HG02938 (cell line): ENCODE measurements around the gene HMGN5.
A peak's percentile ranks its signal among the peaks of the same experiment; 100 is the strongest.

ENCODE experiments used
- ATAC-seq: cut with Tn5 transposase; IDR thresholded peaks from one replicate; pipeline ENCODE4 v1.9.1; 2021; ENCODE audit warnings: mild to moderate bottlenecking, moderate library complexity; ENCODE audit not compliant: unreplicated experiment

Gene HMGN5, protein sequence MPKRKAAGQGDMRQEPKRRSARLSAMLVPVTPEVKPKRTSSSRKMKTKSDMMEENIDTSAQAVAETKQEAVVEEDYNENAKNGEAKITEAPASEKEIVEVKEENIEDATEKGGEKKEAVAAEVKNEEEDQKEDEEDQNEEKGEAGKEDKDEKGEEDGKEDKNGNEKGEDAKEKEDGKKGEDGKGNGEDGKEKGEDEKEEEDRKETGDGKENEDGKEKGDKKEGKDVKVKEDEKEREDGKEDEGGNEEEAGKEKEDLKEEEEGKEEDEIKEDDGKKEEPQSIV

DNA sequence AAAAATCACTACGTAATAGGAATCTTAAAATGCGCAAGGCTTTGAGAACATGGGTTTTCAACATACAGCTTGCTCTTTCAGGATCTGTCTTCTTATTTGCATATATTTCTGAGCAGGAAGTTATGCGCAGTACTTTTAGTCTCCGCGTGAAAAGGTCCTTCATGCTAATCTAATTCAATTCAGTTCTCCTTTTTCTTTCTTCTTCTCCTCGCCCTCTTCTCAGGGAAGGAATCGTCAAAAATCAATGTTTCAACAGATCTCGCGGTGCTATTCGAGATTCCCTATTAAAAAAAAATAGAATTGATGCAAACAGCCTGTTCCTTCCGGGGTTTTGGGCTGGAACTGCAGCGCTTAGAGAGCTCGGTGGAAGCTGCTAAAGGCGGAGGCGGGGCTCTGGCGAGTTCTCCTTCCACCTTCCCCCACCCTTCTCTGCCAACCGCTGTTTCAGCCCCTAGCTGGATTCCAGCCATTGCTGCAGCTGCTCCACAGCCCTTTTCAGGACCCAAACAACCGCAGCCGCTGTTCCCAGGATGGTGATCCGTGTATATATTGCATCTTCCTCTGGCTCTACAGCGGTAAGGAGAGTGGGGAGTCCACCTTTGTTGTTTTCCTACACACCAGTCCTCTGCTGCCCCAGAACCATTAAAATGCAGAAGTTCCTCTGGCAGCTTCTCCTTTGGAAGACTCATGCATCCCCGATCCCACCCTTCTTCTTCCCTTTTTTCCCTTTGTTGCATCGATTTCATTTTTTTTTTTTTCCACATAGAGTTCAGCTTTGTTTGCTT, at the start of gene HMGN5, which contains the start of gene SH3BGRL:
Gene HMGN5 (minus strand): TSS at position 243 of the 785 bp plus-strand sequence. CDS start 80,364 bp downstream, outside the sequence.
Gene SH3BGRL (plus strand): TSS at position 432 of the 785 bp plus-strand sequence. CDS start 99 bp downstream, at position 531.
- peak; percentile 93 for ATAC-seq

DNA sequence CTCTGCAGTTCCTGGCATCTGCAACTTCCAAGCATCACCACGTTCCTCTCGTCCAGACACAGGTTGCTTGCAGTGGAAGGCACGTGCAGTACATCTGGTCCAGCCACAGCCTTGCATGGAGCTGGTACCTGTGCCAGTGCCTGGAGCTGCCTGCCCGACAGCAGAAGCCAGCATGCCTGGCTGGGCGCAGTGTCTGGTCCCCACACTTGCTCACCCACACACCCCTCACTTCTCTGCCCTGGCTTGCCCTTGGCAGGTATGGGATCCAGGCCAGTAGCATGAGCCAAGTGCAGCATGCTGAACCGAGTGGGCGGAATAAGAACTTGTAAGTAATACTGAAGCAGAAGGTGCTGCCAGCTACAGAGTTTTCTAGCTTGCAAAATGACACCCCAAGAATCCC, 40.0 kb upstream of the HMGN5 start:
- ATAC-seq: no peak

DNA sequence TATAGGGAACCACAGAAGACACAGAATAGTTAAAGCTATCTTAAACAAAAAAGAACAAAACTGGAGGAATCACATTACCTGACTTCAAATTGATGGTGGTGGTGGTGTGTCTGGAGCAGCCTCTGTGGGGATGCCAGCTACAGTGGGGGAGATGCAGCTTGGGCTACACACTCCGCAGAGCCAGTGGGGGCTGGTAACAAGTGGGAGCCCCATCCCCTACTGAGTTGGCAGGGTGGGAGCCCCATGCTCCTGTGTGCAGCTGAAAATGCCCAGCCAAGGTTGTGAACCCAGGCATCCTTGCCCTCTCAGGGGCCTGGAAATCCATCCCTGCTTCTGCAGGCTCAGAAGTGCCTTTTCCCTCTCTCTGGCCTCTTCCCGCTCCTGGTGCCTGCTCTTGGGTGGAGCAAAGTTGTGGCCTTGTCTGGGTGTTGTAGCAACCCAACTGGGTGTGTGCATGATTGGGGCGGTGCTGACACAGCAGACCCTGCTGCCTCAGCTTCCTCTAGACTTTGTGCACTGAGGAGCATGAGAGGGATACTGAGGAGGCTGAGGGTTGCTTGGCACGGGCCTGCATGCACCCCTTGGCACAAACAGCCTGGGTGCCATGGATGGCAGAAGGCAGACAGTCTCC, 39.1 kb upstream of the HMGN5 start:
- ATAC-seq: no peak

DNA sequence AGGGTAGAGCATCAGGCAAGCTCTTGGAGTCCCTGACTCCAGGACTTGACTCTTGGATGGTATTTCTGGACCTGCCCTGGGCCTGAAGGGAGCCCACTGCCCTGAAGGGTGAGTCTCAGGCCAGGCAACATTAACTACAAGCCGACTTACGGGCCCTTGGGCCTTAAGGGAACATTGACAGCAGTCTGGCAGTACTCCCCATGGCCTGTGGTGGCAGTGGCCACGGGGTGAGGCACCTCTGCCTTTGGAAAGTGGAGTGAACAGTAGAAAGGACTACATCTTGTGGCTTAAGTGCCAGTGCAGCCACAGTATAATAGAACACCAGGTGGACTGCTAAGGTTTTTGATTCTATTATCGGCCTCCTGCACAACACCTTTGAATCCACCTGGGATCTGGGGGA, 36.5 kb upstream of the HMGN5 start:
- no peak for ATAC-seq

DNA sequence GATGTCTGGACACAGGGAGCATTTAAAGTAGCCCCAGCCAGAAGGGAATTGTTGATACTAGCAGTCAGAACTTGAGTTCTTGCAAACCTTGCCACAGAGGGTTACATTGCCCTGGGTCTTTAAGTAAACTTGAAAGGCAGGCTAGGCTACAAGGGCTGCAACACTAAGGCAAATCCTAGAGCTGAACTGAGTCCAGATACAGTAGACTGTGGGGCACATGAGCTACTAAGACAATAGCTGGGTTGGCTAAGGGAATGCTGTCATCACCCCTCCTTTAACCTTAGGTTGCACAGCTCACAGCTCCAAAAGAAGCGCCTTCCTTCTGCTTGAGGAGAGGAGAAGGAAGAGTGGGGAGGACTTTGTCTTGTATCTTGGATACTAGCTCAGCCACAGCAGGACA, 35.8 kb upstream of the HMGN5 start:
- no peak for ATAC-seq

DNA sequence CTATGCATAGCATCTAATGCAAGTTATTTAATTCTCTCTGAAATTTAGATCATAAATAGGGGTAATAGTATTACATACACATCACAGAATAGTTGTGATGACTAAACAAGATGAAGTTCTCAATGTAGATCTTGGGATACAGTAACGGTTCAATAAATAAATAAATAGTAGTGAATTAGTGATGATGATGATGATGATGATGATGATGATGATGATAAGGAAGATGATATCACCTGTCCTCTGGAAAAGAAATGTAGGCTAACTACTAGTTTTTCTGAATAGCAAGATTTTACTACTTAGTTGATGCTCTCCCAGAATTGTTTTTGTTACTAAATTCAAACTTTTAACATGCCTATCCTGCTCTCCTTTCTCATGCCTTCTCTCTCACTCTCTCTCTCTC, 30.5 kb upstream of the HMGN5 start:
- no peak for ATAC-seq

DNA sequence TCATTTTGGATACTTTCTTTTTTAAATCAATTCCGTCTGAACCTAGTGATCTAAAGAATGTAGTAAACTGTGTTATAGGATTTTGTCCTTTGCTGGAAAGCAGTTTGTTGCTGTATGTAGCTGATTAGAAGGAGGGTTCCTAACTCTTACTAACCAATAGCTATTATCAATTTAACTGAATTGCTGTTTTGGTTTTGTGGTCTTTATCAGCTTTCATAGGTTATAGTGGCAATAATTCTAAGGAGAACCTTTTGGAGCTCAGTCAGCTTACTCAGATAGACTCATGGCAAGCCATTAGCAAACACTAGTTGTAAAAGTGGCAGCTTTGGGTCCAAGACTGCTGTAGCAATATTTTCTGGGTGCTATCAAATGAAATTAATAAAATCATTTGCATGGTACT, 29.8 kb upstream of the HMGN5 start:
- no peak for ATAC-seq

DNA sequence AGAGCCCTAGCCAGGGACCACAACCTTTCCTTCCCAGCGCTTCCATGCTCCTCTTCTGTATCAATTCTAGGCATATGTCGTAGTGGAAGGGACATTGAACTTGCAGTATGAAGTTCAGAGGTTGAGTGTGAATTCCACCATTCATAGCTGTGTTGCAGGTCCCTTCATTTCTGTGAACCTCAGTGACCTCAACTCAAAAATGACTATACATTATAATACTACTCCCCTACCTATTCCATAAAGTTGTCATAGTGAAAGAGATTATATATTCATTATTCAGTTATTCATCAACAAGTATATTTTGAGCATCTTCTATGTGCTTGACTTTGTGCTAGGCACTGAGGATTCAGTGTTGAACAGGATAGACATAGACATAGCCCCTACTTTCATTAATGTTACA, 28.2 kb upstream of the HMGN5 start:
- no peak for ATAC-seq

DNA sequence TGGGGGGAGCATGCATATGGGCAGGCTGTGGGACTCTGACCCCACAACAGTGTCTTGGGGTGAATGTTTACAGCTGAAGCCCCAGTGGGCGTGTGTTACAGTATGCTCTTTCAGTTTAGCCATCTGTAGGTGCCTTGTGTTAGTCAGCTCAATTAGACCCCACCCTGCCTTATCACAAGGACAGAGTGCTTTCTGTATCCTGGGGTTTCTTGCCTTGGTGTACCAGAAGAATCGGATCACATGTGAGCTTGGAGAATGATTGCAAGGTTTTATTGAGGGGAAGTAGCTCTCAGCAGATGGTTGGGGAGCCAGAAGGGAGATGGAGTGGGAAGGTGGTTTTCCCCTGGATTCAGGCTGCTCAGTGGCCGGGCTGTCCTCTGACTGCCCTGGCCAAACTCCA, 27.5 kb upstream of the HMGN5 start:
- ATAC-seq: no peak

DNA sequence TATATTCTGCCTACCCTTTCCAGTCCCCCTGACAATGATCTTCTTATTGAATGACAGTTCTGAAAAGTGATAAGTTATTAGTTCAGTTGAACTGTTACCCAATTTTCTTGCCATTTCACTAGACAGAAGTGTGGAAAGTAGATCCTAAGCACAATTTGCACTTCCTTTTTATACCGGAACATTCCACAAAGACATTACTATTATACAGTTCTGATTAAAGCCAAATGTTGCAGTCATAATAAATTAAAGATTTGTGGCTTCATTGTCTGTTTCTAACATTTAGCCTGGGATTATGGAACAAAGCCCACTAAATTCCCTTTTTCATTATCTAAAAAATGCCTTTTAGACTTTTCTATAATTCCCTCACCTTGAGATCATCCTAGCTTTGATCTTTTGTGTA, 14.0 kb upstream of the HMGN5 start:
- no peak for ATAC-seq

DNA sequence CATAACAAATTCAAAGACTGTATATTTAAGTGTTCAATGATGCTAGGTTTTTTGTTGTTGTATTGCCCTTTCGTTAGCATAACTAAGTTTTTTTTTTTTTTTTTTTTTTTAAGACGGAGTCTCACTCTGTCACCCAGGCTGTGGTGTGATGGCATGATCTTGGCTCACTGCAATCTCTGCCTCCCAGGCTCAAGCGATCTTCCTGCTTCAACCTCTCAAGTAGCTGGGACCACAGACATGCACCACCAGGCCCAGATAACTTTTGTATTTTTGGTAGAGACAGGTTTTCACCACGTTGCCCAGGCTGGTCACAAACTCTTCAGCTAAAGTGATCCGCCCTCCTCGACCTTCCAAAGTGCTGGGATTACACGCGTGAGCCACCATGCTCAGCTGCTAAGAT, 7.2 kb upstream of the HMGN5 start:
- no peak for ATAC-seq

DNA sequence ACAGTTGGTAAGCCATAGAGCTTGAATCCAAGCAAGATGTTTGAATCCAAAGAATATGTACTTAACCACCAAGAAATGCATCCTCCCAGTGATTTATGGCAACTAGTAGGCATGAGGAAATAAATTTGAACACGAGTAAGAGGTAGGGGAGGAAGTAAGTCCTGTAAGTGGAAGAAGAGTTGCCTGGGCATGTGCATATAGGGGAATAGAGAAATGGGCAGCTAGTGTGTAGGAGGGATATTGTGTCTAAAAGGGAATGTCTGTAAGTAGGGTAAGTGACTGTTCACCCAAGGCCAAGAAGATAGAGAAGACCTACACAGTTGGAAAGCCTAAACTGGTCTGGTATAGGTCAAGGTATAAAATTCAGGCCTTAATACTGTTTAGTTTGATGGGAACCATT, 4.8 kb upstream of the HMGN5 start:
- ATAC-seq: no peak

DNA sequence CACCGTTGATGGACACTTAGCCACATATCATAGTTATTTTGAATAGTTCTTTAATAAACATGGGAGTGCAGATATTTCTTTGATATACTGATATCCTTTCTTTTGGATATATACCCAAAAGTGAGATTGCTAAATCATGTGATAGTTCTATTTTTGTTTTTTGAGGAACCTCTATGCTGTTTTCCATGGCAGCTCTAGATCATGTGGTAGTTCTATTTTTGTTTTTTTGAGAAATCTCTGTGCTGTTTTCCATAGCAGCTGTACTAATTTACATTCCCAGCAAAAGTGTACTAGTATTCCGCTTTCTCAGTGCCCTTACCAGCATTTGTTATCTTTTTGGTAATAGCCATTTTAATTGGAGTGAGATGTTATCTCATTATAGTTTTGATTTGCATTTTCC, 3.8 kb upstream of the HMGN5 start:
- ATAC-seq: no peak

DNA sequence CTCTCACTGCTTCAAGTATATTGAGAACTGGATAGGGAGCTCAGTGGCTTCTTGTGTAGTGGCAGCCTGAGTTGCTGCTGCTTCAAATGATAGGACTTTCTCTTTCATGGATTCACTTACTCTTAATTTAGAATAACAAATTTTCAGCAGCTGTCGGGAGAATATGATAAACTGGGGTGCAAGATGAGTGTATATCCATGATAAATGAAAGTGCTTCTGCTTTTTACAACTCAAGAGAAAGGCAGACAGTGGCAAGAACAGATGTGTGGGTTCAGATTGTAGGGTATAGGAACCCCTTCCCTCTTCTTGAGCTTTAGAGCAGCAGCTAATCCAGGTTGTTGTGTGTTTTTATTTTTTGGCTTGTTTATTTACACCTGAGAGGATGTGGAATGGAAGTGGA, 1.2 kb upstream of the HMGN5 start:
- ATAC-seq: no peak

DNA sequence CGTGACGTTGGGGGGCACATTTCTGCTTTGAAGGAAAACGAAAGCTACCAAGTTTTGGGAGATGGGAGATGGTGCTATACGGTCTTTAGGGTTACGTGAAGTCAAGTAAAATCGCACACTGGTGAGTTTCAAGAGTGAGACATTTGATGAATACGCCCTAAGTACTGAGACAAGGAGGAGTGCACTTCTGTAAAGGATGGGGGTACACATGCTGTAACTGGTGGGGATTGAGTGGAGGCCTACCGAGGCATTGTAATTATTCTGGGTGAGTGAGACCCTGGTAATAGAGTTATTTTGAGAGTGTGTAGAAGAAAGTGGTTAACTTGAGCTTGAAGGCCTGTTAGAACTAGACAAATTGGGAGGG, 725 bp upstream of the HMGN5 start:
- no peak for ATAC-seq

DNA sequence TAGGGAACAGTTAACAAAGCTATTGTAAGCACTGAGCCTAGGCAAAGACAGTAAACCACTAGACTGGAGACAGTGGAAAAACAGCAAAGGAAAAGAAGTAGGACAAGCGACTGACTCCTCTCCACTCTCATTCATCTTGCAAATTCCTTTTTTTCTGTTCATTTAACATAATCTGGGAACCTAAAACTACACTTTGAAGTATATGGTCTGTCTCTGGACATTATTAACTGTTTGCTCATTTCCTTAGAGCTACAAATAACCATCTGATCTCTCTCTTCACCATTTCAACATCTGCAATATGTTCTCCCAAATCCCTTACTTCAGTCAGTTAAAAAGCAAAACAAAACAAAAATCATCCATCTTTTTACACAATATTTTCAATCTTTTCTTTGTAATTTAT, 642 bp downstream of the HMGN5 start:
- ATAC-seq: no peak

DNA sequence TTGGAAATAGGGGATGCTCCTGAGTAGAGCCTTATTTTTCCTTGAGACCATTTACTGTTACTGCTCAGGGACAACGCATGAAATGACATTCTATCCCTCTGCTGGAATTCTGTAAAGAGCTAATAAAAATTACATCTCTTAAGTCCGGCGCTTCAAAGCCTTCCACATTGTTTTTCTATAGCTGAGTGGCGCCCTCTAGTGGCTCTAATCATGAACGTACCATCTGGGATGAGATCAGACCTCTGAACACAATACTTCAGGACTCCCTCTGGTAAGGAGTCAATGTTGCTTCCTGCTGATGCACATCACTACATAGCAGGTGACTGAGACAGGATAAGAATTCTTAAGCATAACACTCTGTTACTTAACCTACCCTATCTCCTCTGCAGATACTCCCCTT, 6.0 kb downstream of the HMGN5 start:
- no peak for ATAC-seq

DNA sequence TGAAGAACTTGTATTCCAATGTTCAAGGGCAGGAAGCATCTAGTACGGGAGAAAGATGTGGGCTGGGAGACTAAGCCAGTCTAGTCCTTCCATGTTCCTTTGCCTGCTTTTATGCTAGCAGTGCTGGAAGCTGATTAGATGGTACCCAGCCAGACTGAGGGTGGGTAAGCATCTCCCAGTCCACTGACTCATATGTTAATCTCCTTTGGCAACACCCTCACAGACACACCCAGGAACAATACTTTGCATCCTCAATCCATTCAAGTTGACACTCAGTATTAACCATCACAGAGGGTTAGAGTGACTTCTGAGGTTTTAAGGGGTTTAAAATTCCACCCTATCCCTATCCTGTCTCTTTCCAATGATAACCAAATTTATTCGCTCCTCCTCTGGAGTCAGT, 6.5 kb downstream of the HMGN5 start:
- ATAC-seq: no peak

DNA sequence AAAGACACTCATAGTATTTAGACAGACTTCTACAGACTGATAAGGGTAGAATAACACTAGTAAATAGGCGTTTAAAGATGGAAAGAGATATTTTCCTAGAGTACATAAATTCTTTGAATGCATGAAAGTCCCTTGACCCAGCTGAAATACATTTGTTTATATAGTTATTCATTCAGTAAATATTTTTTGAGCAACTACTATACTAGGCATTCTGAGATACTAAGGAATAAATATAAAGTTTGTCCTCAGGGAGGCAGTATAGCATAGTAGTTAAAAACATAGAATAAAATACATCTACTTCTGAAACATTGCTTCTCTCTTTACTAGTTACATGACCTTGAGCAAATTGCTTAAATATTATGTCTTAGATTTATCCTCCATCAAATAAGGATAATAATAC, 27.4 kb downstream of the HMGN5 start:
- ATAC-seq: no peak

DNA sequence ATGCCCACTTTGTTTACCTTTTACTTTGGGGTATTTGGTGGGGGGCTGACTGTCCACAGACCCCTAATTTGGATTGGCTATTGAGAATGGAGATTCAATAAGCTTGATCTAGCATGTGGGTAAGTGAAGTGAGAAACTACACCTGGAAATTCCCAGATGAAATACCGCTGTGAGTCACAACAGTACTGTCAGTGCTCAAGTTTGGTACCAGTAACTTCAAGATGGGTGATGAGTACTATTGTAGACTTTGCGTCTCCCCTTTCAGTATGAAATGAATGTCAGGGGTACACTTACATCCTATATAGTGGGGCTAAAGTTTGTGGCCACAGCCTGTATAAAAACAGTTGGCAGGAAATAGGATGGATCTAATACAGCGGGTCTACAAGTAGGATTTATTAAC, 33.3 kb downstream of the HMGN5 start:
- no peak for ATAC-seq

DNA sequence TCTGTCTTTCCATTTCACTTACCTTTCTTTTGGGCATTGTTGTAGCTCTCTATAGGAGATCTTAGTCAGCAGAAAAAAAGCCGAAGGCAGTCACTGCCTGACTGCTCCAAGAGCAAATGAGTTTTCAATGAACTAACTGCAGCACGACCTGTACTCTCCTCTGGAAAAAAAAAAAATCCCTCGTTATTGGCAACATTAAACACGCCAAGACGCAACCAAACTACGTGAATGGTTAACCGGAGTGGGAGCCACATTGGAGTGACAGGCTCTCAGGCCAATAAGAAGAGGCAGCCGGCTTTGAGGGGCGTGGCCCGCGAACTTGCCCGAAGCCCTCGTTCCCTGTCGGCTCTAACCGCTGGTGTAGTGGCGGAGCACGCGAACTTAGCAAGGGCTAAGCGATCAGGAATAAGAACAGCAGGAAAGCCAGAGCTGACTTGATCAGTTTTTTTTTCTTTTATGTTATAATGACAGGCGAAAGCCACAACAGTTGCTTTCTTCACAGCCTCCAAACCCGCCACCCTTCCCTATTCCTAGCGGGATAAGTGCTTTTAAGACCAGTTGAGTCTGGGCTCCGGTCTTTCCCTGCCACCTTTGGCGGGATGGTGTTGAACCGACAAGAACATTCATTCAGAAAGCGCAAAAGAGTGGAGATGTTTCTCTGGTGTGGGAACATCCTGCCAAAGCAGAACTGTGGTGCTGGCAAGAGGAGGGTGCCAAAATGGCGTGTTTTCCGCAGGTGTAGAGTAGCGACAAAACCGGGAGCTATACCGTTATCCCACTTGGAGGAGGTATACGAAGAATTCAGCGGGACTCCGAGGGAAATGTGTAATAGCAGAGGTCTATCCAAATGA, 80.0 kb downstream of the HMGN5 start:
- ATAC-seq: peak; percentile 94
